GM19239 (cell line): ENCODE measurements around the gene PCDHB4.
"Not testable (repeated sequence)": the region's sequence is repeated elsewhere in the genome, so short reads cannot be mapped to it uniquely, and the experiment has no call there.

ENCODE experiments used
- DNase-seq: peaks from one replicate; pipeline ENCODE4 v3.0.0; 2011; ENCODE audit warnings: low spot score; ENCODE audit not compliant: insufficient read length
- FAIRE-seq: peaks from 2 replicates; lab custom pipeline; 2011; peaks lifted over from hg19 to GRCh38; lab: Jason Lieb, UNC

Gene PCDHB4

GRCh38 chr5:141137346-141137745, 15.7 kb downstream of the PCDHB4 start:
- FAIRE-seq, DNase-seq: not testable (repeated sequence)

- DNase-seq: no peak
- no peak for FAIRE-seq
Observed at GRCh38 chr5:141149812-141150211, 28.2 kb downstream of the PCDHB4 start, which contains the start of gene PCDHB6. Gene PCDHB6 (plus strand): TSS chr5:141150057. CDS start chr5:141150258, 201 bp downstream.

GRCh38 chr5:141150224-141150992, 28.8 kb downstream of the PCDHB4 start:
- FAIRE-seq (no peak), DNase-seq (no peak)

- DNase-seq (no peak), FAIRE-seq (no peak)
Observed at GRCh38 chr5:141150993-141151325, 29.3 kb downstream of the PCDHB4 start.

GRCh38 chr5:141151632-141152031, 30.0 kb downstream of the PCDHB4 start:
- FAIRE-seq, DNase-seq: not testable (repeated sequence)

- DNase-seq, FAIRE-seq: not testable (repeated sequence)
Observed at GRCh38 chr5:141152096-141152495, 30.5 kb downstream of the PCDHB4 start.

- DNase-seq (no peak), FAIRE-seq (no peak)
Observed at GRCh38 chr5:141155540-141156374, 34.1 kb downstream of the PCDHB4 start.

- FAIRE-seq, DNase-seq: not testable (repeated sequence)
Observed at GRCh38 chr5:141157356-141157755, 35.7 kb downstream of the PCDHB4 start.

- not testable (repeated sequence) for FAIRE-seq
Observed at GRCh38 chr5:141157901-141158300, 36.3 kb downstream of the PCDHB4 start.

GRCh38 chr5:141172381-141173204, 51.0 kb downstream of the PCDHB4 start, which contains the start of gene PCDHB7:
Gene PCDHB7 (plus strand): TSS chr5:141172644. CDS start chr5:141172836, 192 bp downstream.
- DNase-seq: no peak
- no peak for FAIRE-seq

More at GRCh38 chr5:141157901-141158300, 36.3 kb downstream of the PCDHB4 start:
- not testable (repeated sequence) for DNase-seq

GRCh38 chr5:141174291-141175104, 52.9 kb downstream of the PCDHB4 start:
- not testable (repeated sequence) for FAIRE-seq, DNase-seq
